Spleen (tissue), 7 donors: ENCODE data around the gene EFNA5.

Experiments
- CTCF ChIP-seq, 11 experiments: fragments of 200-600 bp in 7 of 11; fragments of 450-650 bp in 4 of 11; sonication (generic) in 4 of 11; IDR thresholded peaks in 8 of 11; conservative IDR thresholded peaks in 3 of 11; 1 replicate in 7 of 11; 2 replicates in 4 of 11; pipeline versions ENCODE4 v1.4.0 to v1.8.0; 2016 to 2021; ENCODE audit warnings: antibody characterized with exemption in 11 of 11, inconsistent platforms in 4 of 11, mild to moderate bottlenecking in 1 of 11
- POLR2AphosphoS5 ChIP-seq, 3 donors: sonication (generic); formaldehyde crosslinking; IDR thresholded peaks; one replicate each; pipeline ENCODE4 v1.5.1; 2017; ENCODE audit warnings: antibody characterized with exemption in 3 of 3
- donor health status: DM: no; HTN: no; CAD: no; lungs with moderate emphysema.
- donor health status: DM: no; HTN: no; CAD: no.
- donor health status: DM: no; HTN: no; CAD: no.

- TF ChIP-seq CTCF (IDR thresholded peaks at IDR 0.05 in 8 of 11, conservative IDR thresholded peaks at IDR 0.05 in 3 of 11), result no peak
- no peak for TF ChIP-seq POLR2AphosphoS5 (IDR thresholded peaks at IDR 0.05)
These were observed 160.6 kb downstream of the EFNA5 start for GRCh38 chr5:107510125-107510524.
